ENCODE data around the gene EPHA4. TPM values are rescaled to one million over a fixed set of nuclear protein-coding genes. Genes with fewer than 3 reads are reported as not detected.

Gene EPHA4
- total and polyA plus RNA-seq, 2 donors (not counting 1 experiment from before 2014, with no cell fraction given) = 9.6 to 21.0 TPM

GRCh38 chr2:221610675-221611074, 38.6 kb upstream of the EPHA4 start:
- no peaks in the 10 kb centered on the region for H3K36me3 ChIP-seq (ENCODE audit: control insufficient read depth, insufficient read depth, low read length)
- no peaks in the 10 kb centered on the region for H3K79me2 ChIP-seq (ENCODE audit: control insufficient read depth, insufficient read depth, low read length)
- no peak overlapping the region for H2AFZ ChIP-seq (ENCODE audit: low read length)
- no peak overlapping the region for H3K27ac ChIP-seq (ENCODE audit: insufficient read depth, low read length)
- no peak for TF ChIP-seq EZH2 (IDR thresholded peaks at IDR 0.05; ENCODE audit: low read length, missing control alignments)
- TF ChIP-seq, protein P1, sequence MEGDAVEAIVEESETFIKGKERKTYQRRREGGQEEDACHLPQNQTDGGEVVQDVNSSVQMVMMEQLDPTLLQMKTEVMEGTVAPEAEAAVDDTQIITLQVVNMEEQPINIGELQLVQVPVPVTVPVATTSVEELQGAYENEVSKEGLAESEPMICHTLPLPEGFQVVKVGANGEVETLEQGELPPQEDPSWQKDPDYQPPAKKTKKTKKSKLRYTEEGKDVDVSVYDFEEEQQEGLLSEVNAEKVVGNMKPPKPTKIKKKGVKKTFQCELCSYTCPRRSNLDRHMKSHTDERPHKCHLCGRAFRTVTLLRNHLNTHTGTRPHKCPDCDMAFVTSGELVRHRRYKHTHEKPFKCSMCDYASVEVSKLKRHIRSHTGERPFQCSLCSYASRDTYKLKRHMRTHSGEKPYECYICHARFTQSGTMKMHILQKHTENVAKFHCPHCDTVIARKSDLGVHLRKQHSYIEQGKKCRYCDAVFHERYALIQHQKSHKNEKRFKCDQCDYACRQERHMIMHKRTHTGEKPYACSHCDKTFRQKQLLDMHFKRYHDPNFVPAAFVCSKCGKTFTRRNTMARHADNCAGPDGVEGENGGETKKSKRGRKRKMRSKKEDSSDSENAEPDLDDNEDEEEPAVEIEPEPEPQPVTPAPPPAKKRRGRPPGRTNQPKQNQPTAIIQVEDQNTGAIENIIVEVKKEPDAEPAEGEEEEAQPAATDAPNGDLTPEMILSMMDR (conservative IDR thresholded peaks at IDR 0.05 in 1 of 2, IDR thresholded peaks at IDR 0.05 in 1 of 2; ENCODE audit: low read depth in 1 of 2, low read length in 2 of 2) = no peak
- H3K4me1 ChIP-seq (ENCODE audit: control insufficient read depth, extremely low read depth, insufficient read depth, low read length) = no peaks in the 10 kb centered on the region
- no peaks in the 10 kb centered on the region for H4K20me1 ChIP-seq (ENCODE audit: control insufficient read depth, extremely low read depth, insufficient read depth, low read length)
- no peaks in the 10 kb centered on the region for H3K27me3 ChIP-seq (ENCODE audit: control insufficient read depth, insufficient read depth, low read length)
- no peak overlapping the region for H3K4me3 ChIP-seq (replicated peaks in 1 of 4; ENCODE audit: control extremely low read depth in 1 of 4, insufficient read depth in 1 of 4, low read depth in 3 of 4, low read length in 4 of 4)
- no peaks in the 10 kb centered on the region for H3K9me3 ChIP-seq (ENCODE audit: control insufficient read depth, insufficient read depth, low read depth, low read length)
- no peak for DNase-seq (ENCODE audit: low read depth in 2 of 2)
- H3K9ac ChIP-seq (ENCODE audit: insufficient read depth, low read length) = no peak overlapping the region
- no peak overlapping the region for H3K4me2 ChIP-seq (ENCODE audit: extremely low read depth, insufficient read depth, low read length)

GRCh38 chr2:221610255-221610654, 38.2 kb upstream of the EPHA4 start:
- Histone ChIP-seq H3K9me3 (ENCODE audit: control insufficient read depth, insufficient read depth, low read depth, low read length) (no peaks in the 10 kb centered on the region), H3K9ac (ENCODE audit: insufficient read depth, low read length) (no peak overlapping the region), H3K4me3 (replicated peaks in 1 of 4; ENCODE audit: control extremely low read depth in 1 of 4, insufficient read depth in 1 of 4, low read depth in 3 of 4, low read length in 4 of 4) (no peak overlapping the region), H3K27me3 (ENCODE audit: control insufficient read depth, insufficient read depth, low read length) (no peaks in the 10 kb centered on the region), H3K4me1 (ENCODE audit: control insufficient read depth, extremely low read depth, insufficient read depth, low read length) (no peaks in the 10 kb centered on the region), H2AFZ (ENCODE audit: low read length) (no peak overlapping the region), H3K36me3 (ENCODE audit: control insufficient read depth, insufficient read depth, low read length) (no peaks in the 10 kb centered on the region), H3K79me2 (ENCODE audit: control insufficient read depth, insufficient read depth, low read length) (no peaks in the 10 kb centered on the region), H4K20me1 (ENCODE audit: control insufficient read depth, extremely low read depth, insufficient read depth, low read length) (no peaks in the 10 kb centered on the region), H3K4me2 (ENCODE audit: extremely low read depth, insufficient read depth, low read length) (no peak overlapping the region), H3K27ac (ENCODE audit: insufficient read depth, low read length) (no peak overlapping the region)
- DNase-seq (ENCODE audit: low read depth in 2 of 2) = no peak
- TF ChIP-seq EZH2 (IDR thresholded peaks at IDR 0.05; ENCODE audit: low read length, missing control alignments) = no peak
- TF ChIP-seq, protein P1 (conservative IDR thresholded peaks at IDR 0.05 in 1 of 2, IDR thresholded peaks at IDR 0.05 in 1 of 2; ENCODE audit: low read depth in 1 of 2, low read length in 2 of 2) = no peak

DNA sequence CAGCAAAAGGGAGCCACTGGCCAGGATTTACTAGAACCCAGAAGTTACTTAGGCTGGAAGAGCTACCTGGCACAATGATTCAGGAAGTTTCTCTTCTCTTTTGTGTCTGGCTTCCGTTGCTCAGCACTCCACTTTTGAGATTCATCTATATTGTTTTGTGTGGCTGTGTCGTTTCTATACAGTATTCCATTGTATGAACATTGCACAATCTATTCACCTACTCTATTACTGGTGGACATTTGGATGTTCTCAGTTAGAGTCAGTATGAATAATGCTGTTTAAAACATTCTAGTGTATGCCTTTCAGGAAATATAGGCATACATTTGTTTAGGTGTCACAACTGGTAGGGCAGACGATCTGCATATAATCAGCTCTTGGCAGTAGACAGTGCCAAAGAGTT, 36.3 kb upstream of the EPHA4 start:
- no peak for TF ChIP-seq EZH2 (IDR thresholded peaks at IDR 0.05; ENCODE audit: low read length, missing control alignments)
- Histone ChIP-seq H3K4me3 (replicated peaks in 1 of 4; ENCODE audit: control extremely low read depth in 1 of 4, insufficient read depth in 1 of 4, low read depth in 3 of 4, low read length in 4 of 4) (no peak overlapping the region), H3K9me3 (ENCODE audit: control insufficient read depth, insufficient read depth, low read depth, low read length) (no peaks in the 10 kb centered on the region), H4K20me1 (ENCODE audit: control insufficient read depth, extremely low read depth, insufficient read depth, low read length) (no peaks in the 10 kb centered on the region), H3K27me3 (ENCODE audit: control insufficient read depth, insufficient read depth, low read length) (no peaks in the 10 kb centered on the region), H3K9ac (ENCODE audit: insufficient read depth, low read length) (no peak overlapping the region), H2AFZ (ENCODE audit: low read length) (no peak overlapping the region), H3K36me3 (ENCODE audit: control insufficient read depth, insufficient read depth, low read length) (no peaks in the 10 kb centered on the region), H3K4me2 (ENCODE audit: extremely low read depth, insufficient read depth, low read length) (no peak overlapping the region), H3K79me2 (ENCODE audit: control insufficient read depth, insufficient read depth, low read length) (no peaks in the 10 kb centered on the region), H3K27ac (ENCODE audit: insufficient read depth, low read length) (no peak overlapping the region), H3K4me1 (ENCODE audit: control insufficient read depth, extremely low read depth, insufficient read depth, low read length) (no peaks in the 10 kb centered on the region)
- no peak for DNase-seq (ENCODE audit: low read depth in 2 of 2)

All from fibroblast of lung (primary cell).